Naive B cell (primary cell): ENCODE results near the gene ING1. TPM values are rescaled to one million over a fixed set of nuclear protein-coding genes. Genes with fewer than 3 reads are reported as not detected.
"Not testable (repeated sequence)": the region's sequence is repeated elsewhere in the genome, so short reads cannot be mapped to it uniquely, and the experiment has no call there.

Experiments used
- ATAC-seq, 2 donors: fragments of 150-1000 bp; cut with Tn5 transposase; 2 replicates each; pipeline ENCODE4 v1.10.0; 2021; ENCODE audit warnings: low read depth in 2 of 2, mild to moderate bottlenecking in 2 of 2, moderate library complexity in 2 of 2
- DNase-seq: peaks from one replicate; pipeline ENCODE4 v3.0.0; 2022
- H3K27ac Mint-ChIP-seq, 6 donors: one replicate each; pipeline ENCODE4 v1.8.0; 2020 to 2022; ENCODE audit warnings: mild to moderate bottlenecking in 6 of 6, mixed read lengths in 6 of 6, moderate library complexity in 5 of 6, inconsistent platforms in 2 of 6
- H3K27me3 Mint-ChIP-seq, 3 donors: one replicate each; pipeline ENCODE4 v1.8.0; 2021 to 2022; ENCODE audit warnings: mixed read lengths in 3 of 3, mild to moderate bottlenecking in 1 of 3
- H3K36me3 Mint-ChIP-seq, 2 donors: one replicate each; pipeline ENCODE4 v1.8.0; 2020 to 2022; ENCODE audit warnings: mixed read lengths in 2 of 2, inconsistent platforms in 1 of 2, mild to moderate bottlenecking in 1 of 2
- H3K4me1 Mint-ChIP-seq, 3 donors: one replicate each; pipeline ENCODE4 v1.8.0; 2020 to 2022; ENCODE audit warnings: mixed read lengths in 3 of 3, inconsistent platforms in 1 of 3, mild to moderate bottlenecking in 1 of 3, moderate library complexity in 1 of 3
- H3K4me3 Mint-ChIP-seq, 8 donors: one replicate each; pipeline ENCODE4 v1.8.0; 2020 to 2022; ENCODE audit warnings: mild to moderate bottlenecking in 8 of 8, mixed read lengths in 8 of 8, moderate library complexity in 8 of 8, inconsistent platforms in 2 of 8
- H3K9me3 Mint-ChIP-seq, 7 donors: one replicate each; pipeline ENCODE4 v1.8.0; 2020 to 2022; ENCODE audit warnings: mixed read lengths in 7 of 7, mild to moderate bottlenecking in 5 of 7, inconsistent platforms in 2 of 7, moderate library complexity in 1 of 7
- polyA plus RNA-seq, 6 donors: library from polyadenylated mRNA; unstranded; fragments of 300-500 nt; fragmentation: Illumina TruSeq; gene quantifications; one replicate each; pipeline ENCODE4 v1.2.3, GENCODE V29; 2021; ENCODE audit warnings: low read depth in 6 of 6

The ING1 gene
- polyA plus RNA-seq, 6 donors from 2014 or later: 16.8 to 29.2 (median 20.9) TPM

DNA sequence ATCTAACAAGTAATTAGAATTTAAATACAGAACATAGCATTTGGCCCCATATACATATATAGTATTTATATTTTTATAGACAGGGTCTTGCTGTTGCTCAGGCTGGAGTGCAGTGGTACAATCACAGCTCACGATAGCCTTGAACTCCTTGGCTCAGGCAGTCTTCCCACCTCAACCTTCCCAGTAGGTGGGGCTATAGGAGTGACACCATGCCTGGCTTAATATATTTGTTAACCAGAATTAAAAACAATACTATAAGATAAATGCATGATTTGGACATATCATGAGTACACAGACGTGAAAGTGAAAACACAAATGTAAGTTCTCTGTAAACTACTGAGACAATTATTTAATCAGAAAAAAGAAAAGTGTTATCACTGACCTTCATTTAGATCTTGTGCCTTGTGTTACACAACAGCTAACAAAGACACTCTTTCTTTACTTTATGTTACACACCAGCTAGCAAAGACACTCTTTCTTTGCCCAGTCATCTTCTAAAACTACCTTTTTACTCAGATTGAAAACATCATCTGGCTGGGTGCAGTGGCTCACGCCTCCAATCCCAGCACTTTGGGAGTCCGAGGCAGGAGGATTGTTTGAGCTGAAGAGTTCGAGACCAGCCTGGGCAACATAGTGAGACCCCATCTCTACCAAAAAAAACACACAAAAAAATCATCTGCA lies 30.2 kb upstream of the ING1 start:
- H3K4me3 Mint-ChIP-seq: no peak overlapping the region
- H3K27ac Mint-ChIP-seq: peak overlapping the region in 2 of 6 donors; percentile 10 to 61
- ATAC-seq: no peak
- H3K4me1 Mint-ChIP-seq: peaks cover 19 to 25% (median 22%) of the 10 kb centered on the region in 3 donors
- no peaks in the 10 kb centered on the region for H3K9me3 Mint-ChIP-seq
- H3K36me3 Mint-ChIP-seq: peaks cover 11 to 34% of the 10 kb centered on the region in 2 donors
- no peaks in the 10 kb centered on the region for H3K27me3 Mint-ChIP-seq
- DNase-seq: no peak

DNA sequence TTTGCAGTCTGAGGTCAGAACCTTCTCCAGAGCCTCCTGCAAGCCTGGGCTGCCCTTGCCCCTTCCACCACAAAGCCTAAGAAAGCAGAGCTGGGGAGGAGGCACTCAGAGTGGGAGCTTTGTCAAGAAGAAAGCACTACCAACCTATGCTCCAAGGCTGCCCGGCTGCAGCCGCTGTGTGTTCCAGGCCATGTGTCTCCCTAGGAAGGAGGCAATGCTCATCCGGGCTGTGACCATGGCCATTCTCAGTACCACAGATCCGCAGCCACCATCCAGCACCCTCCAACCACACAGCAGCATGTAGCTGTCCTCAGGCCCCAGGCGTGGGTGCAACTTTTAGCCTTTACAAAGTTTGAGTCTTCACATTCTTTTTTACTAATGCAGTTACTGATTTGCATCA lies 29.6 kb upstream of the ING1 start:
- DNase-seq: no peak
- H3K4me3 Mint-ChIP-seq: no peak overlapping the region
- H3K36me3 Mint-ChIP-seq: peaks cover 6 to 28% of the 10 kb centered on the region in 2 donors

DNA sequence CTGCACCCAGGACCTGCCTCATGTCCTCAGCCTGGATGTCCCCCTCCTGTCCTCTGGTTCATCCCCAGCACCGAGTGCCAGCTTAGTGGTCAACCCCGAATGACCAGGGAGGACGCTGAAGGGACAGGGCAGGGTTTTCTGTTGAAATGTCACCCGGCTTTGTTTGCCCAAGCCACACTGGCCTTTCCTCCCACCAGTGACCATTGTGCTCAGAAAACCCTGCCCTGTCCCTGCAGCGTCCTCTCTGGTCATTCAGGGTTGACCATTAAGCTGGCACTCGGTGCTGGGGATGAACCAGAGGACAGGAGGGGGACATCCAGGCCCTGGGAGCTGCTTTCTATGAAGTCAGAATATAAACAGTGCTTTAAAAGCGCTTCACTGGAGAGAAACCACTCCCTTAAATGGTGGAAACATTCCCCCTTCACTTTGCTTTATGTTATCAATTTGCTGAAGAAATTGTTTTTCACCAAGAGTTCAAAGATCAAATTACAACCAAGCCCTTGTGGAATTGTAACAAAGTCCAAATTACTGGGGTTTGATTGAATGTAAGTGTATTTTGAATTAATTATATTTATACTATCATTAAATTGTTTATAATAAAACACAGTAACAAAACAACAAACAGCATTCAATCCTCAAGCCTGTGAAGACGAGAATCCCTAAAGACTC lies 29.0 kb upstream of the ING1 start:
- Mint-ChIP-seq H3K9me3 (no peaks in the 10 kb centered on the region), H3K4me3 (no peak overlapping the region), H3K27me3 (no peaks in the 10 kb centered on the region), H3K36me3 (peaks cover 6 to 22% of the 10 kb centered on the region in 2 donors), H3K27ac (no peak overlapping the region), H3K4me1 (peaks cover 9 to 19% (median 10%) of the 10 kb centered on the region in 3 donors)
- no peak for ATAC-seq
- no peak for DNase-seq

More for the DNA sequence above, 29.6 kb upstream of the ING1 start:
- H3K27me3 Mint-ChIP-seq: no peaks in the 10 kb centered on the region
- H3K9me3 Mint-ChIP-seq: no peaks in the 10 kb centered on the region
- no peak for ATAC-seq
- no peak overlapping the region for H3K27ac Mint-ChIP-seq
- peaks cover 13 to 19% (median 16%) of the 10 kb centered on the region in 3 donors for H3K4me1 Mint-ChIP-seq

DNA sequence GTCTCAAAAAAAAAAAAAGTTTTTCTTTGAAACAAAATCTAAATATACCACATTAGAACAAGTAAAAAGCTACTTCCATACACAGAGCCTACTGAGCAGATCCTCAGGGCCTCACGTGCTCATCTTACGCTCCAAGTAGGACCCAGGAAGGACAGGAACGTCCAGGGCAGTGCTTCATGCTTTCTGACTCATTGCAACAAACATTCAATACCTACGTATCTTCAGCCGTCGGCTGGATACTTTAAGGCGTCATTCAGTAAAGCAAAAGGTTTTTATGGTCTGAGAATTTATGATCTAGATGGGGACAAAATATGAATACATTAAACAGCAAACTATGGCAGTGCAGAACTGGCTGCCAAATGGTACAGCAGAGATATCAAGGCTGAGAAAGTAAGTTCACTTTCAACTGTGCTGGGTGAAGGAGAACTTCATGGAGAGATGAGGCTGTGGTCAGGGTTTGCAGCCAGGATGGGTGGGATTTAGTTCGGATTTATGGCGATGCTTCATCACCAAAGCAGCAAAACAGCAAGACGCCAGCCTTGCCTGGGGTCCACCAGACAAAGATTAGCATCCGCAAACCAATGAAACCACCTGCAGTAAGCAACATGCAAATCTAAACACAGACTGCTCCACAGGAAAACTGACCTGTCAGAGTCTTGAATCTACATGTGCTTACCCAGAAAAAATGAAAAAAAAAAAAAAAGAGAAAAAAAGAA lies 28.0 kb upstream of the ING1 start:
- H3K9me3 Mint-ChIP-seq: no peaks in the 10 kb centered on the region
- H3K27me3 Mint-ChIP-seq: no peaks in the 10 kb centered on the region
- no peak for ATAC-seq
- DNase-seq: no peak
- peaks cover 7 to 15% (median 8%) of the 10 kb centered on the region in 3 donors for H3K4me1 Mint-ChIP-seq
- H3K4me3 Mint-ChIP-seq: no peak overlapping the region
- peaks cover 6 to 20% of the 10 kb centered on the region in 2 donors for H3K36me3 Mint-ChIP-seq
- H3K27ac Mint-ChIP-seq: peak overlapping the region in 2 of 6 donors; percentile 47 to 90

DNA sequence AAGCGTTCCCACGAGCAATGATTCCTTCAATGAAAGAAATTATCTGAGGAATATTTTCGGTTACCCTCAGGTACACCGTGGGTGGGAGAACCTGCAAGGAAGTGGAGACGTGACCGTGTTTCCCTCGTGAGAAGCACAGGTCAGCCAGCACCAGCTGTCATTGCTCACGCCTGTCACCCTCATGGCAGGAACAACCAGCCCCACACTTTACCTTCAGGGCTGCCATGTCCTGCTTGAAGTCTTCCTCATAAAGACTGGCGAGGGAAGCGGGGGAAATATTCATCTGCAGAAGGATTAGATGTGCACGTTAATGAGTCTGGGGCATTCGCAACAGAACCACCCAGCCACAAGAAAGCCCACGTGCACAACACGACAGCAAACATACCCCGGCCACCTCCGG lies 25.8 kb upstream of the ING1 start:
- ATAC-seq (no peak), DNase-seq (no peak)
- H3K36me3 Mint-ChIP-seq: peaks cover 6 to 8% of the 10 kb centered on the region in 2 donors
- peaks cover 5 to 17% (median 11%) of the 10 kb centered on the region in 3 donors for H3K4me1 Mint-ChIP-seq
- H3K9me3 Mint-ChIP-seq: no peaks in the 10 kb centered on the region
- no peaks in the 10 kb centered on the region for H3K27me3 Mint-ChIP-seq
- peak overlapping the region in 1 of 6 donors; percentile 42 for H3K27ac Mint-ChIP-seq
- H3K4me3 Mint-ChIP-seq: peak overlapping the region in 1 of 8 donors; percentile 25

DNA sequence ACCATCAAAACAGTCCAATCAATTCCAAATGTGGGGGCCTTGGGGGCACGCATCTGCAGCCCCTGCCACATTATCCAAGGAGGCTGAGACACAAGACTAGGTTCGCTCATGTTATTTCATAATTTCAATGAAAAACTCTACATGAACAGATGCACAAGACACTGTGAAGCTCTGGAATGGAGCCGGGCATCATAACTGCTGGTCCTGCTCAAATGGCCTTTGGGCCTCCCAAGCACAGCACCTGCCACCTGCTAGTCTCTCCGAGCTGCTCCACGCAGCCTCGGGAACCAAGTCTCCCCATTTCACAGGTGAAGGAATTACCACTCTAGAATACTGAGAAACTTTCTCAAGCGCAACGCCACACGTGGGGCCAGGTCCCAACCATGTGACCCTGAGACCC lies 24.5 kb upstream of the ING1 start:
- ATAC-seq (no peak), DNase-seq (no peak)
- peaks cover 5 to 11% (median 6%) of the 10 kb centered on the region in 3 donors for H3K4me1 Mint-ChIP-seq
- H3K27me3 Mint-ChIP-seq: no peaks in the 10 kb centered on the region
- H3K27ac Mint-ChIP-seq: peak overlapping the region in 2 of 6 donors; percentile 43 to 67
- H3K9me3 Mint-ChIP-seq: no peaks in the 10 kb centered on the region
- H3K4me3 Mint-ChIP-seq: no peak overlapping the region
- H3K36me3 Mint-ChIP-seq: peaks cover 6 to 8% of the 10 kb centered on the region in 2 donors

DNA sequence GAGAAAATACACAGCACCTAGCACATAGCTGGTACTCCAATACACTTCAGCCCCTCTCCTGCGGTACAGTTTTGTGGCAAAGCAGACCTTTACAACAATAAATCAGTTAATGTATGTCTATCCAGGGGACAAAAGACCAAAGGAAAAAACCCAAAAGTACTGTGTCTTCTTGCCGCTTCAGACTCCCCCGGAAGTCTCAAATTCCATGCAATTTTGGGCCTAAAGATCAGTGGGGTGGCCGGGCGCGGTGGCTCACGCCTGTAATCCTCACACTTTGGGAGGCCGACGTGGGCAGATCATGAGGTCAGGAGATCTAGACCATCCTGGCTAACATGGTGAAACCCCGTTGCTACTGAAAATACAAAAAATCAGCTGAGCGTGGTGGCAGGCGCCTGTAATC lies 23.8 kb upstream of the ING1 start:
- no peaks in the 10 kb centered on the region for H3K9me3 Mint-ChIP-seq
- DNase-seq: no peak
- no peak for ATAC-seq
- H3K27ac Mint-ChIP-seq: peak overlapping the region in 1 of 6 donors; percentile 57
- peaks cover 6 to 8% of the 10 kb centered on the region in 2 donors for H3K36me3 Mint-ChIP-seq
- no peaks in the 10 kb centered on the region for H3K27me3 Mint-ChIP-seq
- peaks cover 5 to 11% (median 6%) of the 10 kb centered on the region in 3 donors for H3K4me1 Mint-ChIP-seq
- H3K4me3 Mint-ChIP-seq: no peak overlapping the region

DNA sequence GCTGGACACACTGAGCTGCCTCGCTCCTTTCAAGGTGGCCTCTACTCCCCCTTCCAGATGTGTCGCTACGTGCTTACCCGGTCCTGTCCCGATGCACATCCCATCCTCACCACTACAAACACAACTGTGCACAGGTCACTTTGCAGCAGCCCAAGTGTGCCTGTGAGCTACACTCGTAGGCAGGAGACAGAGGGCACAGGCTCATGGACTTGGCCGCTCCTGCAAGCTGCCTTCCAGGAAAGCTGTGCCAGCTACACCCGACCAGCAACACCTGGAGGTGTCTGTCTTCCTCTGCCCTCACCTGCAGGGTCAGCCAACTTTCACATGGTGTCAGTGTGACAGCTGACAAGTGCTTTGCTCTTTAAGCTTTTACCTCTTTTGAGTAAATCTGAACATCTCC lies 23.0 kb upstream of the ING1 start:
- Mint-ChIP-seq H3K36me3 (peaks cover 1 to 3% of the 10 kb centered on the region in 2 donors), H3K9me3 (no peaks in the 10 kb centered on the region), H3K27me3 (no peaks in the 10 kb centered on the region), H3K4me1 (peaks cover 5 to 11% (median 6%) of the 10 kb centered on the region in 3 donors), H3K4me3 (no peak overlapping the region), H3K27ac (peak overlapping the region in 1 of 6 donors; percentile 73)
- no peak for ATAC-seq
- no peak for DNase-seq

DNA sequence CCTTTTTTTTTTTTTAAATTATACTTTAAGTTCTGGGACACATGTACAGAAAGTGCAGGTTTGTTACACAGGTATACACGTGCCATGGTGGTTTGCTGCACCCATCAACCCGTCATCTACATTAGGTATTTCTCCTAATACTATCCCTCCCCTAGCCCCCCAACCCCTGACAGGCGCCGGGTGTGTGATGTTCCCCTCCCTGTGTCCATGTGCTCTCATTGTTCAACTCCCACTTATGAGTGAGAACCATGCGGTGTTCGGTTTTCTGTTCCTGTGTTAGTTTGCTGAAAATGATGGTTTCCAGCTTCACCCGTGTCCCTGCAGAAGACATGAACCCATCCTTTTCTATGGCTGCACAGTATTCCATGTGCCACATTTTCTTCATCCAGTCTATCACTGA lies 17.7 kb upstream of the ING1 start:
- DNase-seq, ATAC-seq, H3K9me3 Mint-ChIP-seq, H3K27me3 Mint-ChIP-seq, H3K4me3 Mint-ChIP-seq: not testable (repeated sequence)
- Mint-ChIP-seq H3K27ac (peak overlapping the region in 1 of 6 donors; percentile 54), H3K4me1 (peaks cover 21 to 40% (median 38%) of the 10 kb centered on the region in 3 donors), H3K36me3 (peaks cover 12% of the 10 kb centered on the region in 2 donors)

DNA sequence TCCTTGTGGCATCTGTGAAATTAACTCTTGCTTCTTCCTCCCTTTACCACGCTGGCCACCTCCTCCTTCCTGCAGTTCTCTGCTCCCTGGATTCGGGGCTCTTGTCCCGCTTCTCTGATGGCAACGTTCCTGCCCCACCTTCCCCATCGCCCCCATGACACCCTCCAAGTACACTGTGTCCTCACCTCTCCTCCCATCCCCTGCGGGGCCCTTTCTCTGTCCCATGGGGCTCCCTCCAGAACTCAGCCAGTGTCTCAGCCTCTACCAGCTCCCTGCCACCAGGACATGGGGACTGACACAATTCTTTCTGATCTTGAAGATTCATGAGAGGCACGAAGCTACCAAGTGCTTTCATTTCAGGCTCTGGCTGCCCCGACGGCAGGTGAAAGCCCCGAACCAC lies 16.7 kb upstream of the ING1 start:
- H3K27me3 Mint-ChIP-seq: no peaks in the 10 kb centered on the region
- ATAC-seq (no peak), DNase-seq (no peak)
- peaks cover 24 to 39% (median 38%) of the 10 kb centered on the region in 3 donors for H3K4me1 Mint-ChIP-seq
- H3K27ac Mint-ChIP-seq: peak overlapping the region in 2 of 6 donors; percentile 56 to 70
- no peak overlapping the region for H3K4me3 Mint-ChIP-seq
- no peaks in the 10 kb centered on the region for H3K9me3 Mint-ChIP-seq
- peaks cover 16 to 19% of the 10 kb centered on the region in 2 donors for H3K36me3 Mint-ChIP-seq

DNA sequence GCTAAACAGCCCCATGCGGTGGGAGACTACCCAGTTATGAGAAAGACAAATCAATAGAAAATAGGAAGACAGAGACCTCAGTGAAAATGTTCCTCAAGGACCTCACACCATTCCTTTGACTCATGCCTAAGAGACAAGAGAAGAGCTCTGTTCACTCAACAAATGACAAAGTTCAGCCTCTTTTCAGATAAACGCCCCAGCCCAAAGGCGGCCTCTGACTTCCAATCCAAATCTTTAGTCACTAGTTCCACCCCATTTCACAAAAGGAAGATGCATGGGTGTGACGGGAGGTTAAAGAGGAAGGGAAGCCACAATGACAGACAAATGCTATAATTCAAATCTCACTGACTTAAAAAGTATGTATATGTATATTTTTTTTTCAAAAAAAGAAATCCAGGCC lies 15.7 kb upstream of the ING1 start:
- Mint-ChIP-seq H3K27me3 (no peaks in the 10 kb centered on the region), H3K27ac (peak overlapping the region in 1 of 6 donors; percentile 91), H3K36me3 (peaks cover 16 to 19% of the 10 kb centered on the region in 2 donors), H3K4me3 (no peak overlapping the region), H3K9me3 (no peaks in the 10 kb centered on the region), H3K4me1 (peaks cover 34 to 49% (median 47%) of the 10 kb centered on the region in 3 donors)
- DNase-seq (no peak), ATAC-seq (no peak)

DNA sequence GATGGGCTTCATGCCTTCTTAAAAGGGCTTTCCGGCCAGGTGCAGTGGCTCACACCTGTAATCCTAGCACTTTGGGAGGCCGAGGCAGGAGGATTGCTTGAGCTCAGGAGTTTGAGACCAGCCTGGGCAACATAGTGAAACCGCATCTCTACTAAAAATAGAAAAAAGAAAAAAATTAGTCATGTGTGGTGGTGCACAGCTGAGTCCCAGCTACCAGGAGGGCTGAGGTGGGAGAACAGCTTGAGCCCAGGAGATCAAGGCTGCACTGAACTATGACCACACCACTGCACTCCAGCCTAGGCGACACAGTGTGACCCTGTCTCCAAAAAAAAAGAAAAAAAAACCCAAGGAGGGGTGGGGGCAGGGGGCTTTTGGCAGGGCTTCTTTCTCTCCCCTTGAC lies 14.8 kb upstream of the ING1 start:
- no peak for DNase-seq
- peak overlapping the region in 3 of 8 donors; percentile 9 to 25 (median 20) for H3K4me3 Mint-ChIP-seq
- no peaks in the 10 kb centered on the region for H3K27me3 Mint-ChIP-seq
- H3K4me1 Mint-ChIP-seq: peaks cover 37 to 56% (median 53%) of the 10 kb centered on the region in 3 donors
- H3K9me3 Mint-ChIP-seq: no peaks in the 10 kb centered on the region
- ATAC-seq: no peak
- peaks cover 16 to 19% of the 10 kb centered on the region in 2 donors for H3K36me3 Mint-ChIP-seq
- no peak overlapping the region for H3K27ac Mint-ChIP-seq
